CD4-positive, alpha-beta T cell treated with Interleukin-12 subunit alpha and Interleukin-12 subunit beta, for 1 hour (primary cell): ENCODE data around the gene PHC2.
A peak's percentile ranks its signal among the peaks of the same experiment; 100 is the strongest.

Source experiments
- DNase-seq: peaks from one replicate; pipeline ENCODE4 v3.0.0-alpha.2; 2020

The PHC2 gene

DNA sequence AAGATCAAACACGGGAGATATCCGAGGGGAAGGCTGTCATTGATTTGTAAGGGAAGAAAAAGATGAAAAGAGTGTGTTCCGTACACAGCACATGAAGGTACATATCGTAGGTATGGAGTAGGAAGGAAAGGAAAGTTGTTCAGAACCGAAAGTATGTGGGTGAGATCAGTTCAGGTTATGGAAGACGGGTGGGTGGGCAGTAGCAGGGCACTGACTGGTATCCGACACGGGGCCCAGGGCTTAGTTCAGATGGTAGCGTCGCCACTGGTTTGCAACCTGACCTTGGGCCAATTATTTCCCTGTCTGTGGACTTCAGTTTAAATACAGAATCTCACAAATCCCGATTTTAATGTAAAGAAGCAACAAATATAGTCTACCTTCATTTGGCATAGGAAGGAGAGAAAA lies 82.2 kb downstream of the PHC2 start:
- DNase-seq: peak; percentile 18

DNA sequence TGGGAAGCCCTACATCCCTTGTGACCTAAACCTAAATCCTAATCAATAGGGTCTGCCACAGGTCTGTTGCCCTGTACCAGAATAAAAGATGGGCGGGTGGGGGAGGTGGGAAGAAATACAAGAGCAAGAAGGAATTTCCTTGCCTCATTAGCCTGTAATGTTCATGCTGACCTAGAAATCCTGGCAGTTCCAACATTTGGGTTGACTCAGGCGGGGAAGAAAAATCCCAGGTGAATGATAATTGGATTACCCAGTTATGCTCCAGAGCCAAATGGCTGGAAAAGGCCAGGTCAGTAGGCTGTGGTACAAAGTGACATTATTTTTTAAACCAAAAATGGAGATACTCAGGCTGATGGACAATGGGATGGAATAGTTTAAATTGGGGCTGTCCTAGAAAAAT lies 82.7 kb downstream of the PHC2 start:
- no peak for DNase-seq

DNA sequence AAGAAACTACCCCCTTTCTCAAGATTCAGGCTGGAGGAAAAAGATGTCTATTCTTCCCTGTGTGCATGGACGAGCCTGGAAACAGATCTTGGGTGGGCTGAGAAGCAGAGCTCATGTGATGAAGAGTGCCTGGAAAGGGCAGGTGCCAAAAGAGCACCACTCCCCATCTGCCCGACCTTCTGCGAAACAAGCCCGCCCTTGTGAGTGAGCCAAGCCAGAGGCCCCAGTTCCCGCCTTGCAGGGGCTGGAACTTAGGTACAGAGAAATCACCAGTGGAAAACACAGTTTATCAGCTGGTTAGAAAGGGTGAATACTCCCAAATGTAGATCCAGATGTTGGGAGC lies 83.3 kb downstream of the PHC2 start:
- no peak for DNase-seq

DNA sequence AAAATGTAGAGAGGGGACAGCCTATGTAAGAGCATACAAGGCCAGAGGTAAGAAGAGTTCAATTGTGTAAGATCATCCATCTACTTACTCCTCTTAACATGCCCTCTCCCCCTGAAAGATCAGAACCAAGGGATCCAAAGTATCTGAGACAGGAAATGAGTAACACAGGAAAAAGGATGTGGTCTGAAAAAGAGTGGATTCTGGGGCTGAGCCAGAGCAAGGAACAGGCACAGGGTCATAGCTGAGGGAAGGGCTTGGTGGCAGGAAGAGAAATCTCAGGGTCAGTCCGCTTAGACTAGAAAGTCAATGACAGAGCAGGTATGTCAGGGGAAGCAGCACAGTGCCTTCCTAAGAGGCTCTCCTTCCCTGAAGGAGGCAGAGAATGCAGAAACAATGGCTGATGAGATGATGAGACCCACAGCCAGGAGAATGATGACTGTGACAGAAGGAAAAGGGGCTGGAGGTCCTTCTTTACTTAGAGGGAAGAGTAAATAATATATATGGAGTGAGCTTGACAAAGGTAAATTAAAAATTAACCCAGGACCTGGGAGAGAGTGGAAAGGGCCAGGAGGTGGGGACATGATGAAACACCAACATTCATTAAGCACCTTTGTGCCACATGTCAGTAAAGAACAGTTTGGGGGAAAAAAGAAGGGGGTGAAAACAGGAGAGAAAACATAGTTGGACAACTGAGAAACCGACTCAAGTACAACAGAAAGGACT lies 83.8 kb downstream of the PHC2 start:
- no peak for DNase-seq

DNA sequence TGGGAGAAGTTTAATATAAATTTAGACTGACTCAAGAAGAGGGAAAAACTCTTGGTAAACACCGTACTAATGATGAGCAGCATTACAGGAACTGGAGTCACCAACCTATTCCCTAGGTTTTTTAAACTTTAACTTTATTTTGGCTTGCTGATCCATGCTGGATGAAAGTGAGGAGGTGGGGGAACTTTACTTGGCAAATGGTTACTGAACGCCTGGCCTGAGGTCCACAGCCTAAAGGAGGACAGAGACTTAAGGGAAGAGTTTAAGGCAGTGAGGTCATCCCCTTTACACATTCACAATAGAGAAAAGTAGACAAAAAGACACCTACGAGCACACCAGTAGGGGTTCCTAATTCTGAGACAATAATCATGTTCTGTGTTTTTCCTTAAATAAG lies 84.4 kb downstream of the PHC2 start:
- DNase-seq: no peak

DNA sequence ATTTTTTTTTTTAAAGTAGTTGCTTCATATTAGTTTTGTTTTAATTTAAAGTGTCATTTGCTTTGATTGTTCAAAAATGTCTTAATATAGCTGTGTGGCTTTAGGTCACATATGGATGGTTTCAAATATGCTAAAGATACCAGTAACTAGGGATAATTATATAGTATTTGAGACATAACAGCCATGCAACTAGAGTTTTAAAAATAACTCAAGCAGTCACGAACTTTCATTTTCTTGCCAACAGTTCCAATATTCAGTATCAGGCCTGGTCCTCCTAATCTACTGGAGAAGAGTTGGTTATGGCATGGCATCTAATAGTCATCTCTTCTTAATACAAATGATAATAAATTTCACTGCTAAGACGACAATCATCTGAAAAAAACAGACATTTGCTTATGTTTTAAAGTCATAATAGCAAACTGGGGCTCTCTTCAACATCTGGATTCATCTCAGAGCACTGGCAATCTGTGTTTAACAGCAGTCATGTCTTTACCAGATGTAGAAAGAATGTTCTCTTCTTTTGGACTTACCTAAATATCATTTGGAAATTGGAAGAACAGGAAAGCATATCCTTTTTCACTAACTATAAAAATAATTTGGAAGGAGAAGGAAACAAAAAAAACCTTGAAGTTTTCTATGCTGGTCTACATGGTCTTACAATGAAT lies 85.9 kb downstream of the PHC2 start:
- no peak for DNase-seq

DNA sequence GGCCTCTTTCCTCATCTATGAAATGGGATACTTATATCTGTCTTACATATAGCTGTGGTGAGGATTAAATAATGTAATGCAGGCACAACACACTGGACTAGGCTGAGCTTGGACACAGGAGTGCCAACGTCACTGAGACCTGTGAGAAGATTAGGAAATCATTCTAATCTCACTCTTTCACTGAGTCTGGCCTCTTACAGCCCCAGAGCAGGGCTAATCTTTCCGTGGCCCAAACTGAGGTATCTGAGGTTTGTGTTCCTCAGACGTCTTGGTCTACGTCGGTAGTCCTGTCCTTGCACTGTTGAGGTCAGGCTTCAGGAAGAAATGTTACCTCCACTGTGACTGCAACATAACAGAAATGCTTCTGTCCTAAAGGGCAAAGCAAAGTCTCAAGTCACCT lies 87.4 kb downstream of the PHC2 start:
- DNase-seq: no peak

DNA sequence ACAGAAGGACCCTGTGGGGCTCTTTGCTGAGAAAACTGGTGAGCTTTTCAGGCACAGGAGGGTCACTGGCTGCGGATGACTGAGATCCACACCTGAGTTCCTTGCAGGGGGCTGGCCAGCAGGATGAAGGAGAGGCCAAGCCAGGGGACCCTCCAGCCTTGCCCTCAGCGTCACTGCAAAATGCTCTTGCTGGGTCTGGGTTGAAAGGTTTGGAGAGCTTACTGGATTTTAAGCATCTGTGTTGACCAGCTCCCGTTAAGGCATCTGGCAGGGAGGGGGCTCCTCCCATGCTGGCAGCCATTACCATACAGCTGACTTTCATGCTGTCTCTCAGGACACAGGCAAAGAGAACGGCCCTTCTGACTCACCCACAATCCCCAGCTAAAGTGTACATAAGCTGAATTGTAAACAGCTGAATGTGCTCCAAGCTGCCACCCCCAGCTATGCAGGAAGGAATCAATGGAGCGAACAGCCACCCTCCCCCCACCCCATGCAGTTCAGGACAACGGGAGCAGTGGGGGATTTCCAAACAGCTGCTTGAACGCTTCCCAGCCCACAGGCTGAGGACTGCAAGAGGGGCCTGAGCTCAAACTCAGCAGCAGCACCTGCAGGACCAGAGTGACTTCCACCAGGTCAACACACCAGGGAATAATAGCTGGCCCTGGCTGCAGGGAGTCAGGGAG lies 88.7 kb downstream of the PHC2 start:
- DNase-seq: no peak

DNA sequence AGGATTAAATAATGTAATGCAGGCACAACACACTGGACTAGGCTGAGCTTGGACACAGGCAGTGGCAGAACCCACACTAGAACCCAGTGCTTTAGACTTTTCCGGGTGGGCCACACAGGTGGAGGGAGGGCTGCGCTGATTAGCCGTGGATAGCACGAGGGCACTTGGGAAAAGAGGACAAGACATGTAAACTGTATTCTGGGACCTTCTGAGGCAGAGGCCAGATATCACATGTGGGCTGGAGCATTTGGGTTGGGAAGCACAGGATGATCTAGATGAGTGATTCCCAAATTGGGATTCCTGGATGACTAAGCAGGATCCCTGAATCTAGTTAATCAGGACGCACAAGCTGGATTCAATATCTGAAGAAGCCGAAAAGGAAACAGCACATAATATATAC lies 89.7 kb downstream of the PHC2 start:
- DNase-seq: no peak

DNA sequence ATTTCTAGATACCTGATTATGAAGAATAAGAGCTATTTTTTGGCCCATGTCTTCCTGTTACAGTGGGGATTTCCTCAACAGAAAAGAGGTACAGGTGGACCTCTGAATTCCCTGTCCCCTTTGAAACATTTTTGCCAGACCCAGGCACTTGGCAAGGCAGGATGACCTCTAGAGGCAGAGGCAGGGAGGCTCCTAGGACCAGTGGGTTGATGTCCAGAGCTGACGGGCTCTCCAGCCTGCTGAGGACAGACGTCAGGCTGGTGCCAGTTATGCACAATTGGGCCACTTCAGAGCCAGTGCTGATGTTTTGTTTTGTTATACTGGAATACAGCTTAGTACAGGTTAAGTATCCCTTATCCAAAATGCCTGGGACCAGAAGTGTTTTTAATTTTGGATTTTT lies 91.5 kb downstream of the PHC2 start:
- DNase-seq: no peak

DNA sequence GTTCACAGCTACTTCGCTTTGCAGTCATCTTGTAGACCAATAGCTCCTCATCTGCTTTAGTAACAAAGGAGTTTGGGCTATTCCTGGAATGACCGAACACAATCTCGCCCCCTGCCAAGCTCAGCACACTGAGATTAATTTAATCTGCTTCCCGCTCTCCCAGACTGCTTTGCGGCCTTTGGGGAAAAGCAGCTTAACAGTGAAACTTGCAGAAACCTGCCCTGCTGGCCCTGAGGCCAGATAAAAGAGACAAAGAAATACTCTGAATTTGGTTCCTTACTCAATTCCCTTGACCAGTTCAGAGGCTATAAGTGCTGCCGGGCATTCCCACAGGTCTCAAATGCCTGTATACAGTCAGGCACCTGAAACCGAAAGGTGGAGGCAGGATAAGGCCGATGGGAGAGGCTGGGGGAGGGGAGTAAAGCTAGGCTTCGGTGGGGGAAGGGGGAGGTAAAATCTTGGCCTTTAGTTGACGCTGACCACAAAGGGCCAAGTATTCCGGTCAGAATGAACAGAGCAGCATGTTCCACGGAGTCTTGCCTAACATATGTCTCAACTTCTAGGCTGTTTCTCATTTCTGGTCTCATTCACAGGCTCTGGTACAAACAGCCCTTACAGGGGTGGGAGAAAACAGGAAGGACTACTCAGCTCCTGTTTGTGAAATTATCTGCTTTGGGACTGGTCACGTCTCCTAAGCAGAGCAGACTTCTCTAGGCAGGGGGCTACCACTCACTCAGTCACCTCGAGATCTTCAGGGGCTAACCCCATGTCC lies 92.3 kb downstream of the PHC2 start:
- DNase-seq: no peak

DNA sequence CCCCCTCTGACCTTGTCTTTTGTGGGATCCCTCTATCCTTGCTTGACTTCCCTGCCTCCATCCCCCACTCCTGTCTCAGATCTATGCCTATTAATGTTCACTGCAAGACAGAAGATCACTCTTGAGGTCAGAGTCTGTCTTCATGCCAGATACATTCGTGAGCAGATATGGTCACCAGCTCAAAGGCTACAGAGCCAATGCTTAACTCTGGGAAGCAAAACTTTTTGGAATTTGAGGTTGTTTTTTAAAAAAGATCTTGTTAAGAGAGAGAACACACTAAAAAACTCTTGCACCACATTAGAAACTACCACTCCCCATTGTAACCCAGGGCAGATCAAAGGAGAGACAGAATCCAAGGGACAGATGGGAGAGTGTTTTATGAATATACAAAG lies 92.9 kb downstream of the PHC2 start:
- no peak for DNase-seq

DNA sequence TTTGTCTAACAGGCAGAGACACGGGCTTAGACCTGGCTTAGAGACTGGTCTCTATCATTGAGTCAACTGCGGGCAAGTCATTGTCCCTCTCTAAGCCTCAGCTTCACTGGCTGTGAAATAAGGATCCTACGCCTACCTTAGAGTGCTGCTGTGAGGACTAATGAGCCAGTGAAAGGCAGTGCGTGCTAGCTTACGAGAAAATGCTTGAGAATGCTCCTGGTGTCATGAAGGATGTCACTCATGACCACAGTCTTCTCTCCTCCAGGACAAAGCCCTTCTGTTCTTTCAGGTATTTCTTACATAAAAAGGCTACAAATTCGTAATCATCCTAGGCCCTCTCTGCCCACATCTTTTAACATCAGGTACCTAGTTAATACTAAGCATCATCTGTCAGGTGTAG lies 93.5 kb downstream of the PHC2 start:
- no peak for DNase-seq

DNA sequence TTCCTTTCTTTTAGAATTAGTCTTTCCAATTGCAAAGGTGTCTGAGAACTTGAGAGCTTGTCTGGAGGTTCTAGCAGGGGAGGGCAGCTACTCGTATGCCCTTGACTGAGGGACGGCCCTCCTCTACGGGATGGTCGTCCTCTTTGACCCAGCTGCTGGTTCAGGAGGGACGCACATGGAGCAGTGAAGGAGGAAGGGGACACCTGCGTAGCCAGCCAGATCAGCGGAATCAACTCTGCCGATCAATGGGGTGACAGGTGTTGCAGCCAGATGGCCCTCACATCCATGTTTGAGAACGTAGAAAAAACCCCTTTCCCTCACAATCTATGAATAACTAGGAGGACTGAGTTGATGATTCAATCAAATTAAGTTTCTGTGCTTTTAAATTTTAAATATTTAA lies 94.3 kb downstream of the PHC2 start:
- DNase-seq: no peak

DNA sequence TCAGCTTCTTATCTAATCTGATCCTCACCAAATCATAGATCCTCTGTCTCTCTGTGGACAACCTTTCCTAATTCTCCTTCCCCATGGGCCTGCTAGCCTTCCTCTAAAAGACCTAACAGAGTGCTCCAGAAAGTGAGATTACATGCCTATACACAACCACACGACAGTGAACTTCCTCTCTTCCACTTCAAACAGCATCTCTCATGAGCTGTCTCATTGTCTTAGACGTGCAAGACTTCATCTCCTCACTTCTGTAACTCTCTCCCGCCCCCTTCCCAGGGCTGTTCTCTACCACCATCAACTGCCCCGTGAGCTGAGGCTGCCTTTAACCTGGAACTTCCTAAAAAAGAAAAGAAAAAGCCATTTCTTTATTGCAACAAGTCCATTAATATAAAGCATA lies 95.9 kb downstream of the PHC2 start:
- DNase-seq: no peak

DNA sequence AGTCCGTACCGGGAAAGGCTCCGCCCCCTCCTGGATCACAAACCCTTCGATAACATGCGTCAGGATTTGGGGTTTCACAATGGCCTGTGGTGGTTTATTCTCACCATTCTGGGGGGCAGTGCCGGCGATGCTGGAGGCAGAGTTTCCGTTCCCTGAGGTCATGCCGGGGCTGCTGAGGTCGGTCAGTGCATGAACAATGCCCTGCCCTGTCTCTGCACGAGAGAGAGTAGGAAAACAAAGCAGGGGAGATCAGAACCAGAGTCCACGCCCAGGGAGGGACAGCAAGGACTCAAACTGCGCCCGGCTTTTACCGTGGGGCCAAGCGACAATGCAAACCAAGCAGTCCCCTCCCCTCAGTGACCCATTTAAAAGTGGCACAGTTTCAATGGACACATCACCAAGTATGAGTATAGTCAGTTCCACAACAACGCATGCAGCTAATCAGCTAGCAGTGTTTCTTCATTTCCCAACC lies 96.8 kb downstream of the PHC2 start:
- DNase-seq: no peak

DNA sequence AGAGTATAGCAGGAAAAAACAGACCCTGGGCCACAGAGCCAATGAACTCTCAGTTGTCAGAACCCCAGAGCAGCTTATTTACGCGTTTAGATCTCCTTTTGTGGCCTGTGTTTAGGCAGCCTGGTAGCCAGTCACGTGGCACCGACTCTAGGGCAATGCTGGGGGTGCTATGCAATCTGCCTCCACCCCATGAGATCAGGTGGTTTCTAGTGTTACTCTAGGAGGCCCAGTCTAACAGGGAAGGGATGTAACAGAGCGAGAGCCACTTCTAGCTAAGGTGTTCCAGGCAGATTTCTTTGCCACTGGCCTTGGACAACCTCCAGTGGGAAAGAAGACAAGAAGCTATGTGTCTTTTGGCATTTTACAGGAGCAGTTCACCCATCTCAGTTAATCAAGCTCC lies 98.0 kb downstream of the PHC2 start:
- DNase-seq: no peak

DNA sequence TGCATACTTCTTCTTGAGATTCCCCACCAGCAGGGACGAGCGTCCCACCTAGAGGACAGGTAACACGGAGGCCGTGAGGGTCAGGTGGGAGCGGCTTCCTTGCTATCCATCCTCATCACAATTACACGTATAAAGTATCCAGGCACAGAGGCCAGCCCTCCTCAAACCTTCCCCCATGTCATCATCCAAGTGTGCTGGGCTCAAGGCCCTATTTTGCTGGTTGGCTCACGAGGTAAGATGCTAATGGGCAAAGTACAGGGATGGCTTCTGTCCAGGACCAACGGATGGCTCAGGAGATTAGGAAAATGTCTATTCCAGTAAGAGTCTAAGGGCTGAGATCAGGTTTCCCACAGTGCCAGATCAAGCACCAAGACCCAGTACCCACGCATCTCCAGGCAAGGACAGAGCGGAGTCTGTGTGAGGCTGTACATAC lies 98.5 kb downstream of the PHC2 start:
- DNase-seq: no peak

DNA sequence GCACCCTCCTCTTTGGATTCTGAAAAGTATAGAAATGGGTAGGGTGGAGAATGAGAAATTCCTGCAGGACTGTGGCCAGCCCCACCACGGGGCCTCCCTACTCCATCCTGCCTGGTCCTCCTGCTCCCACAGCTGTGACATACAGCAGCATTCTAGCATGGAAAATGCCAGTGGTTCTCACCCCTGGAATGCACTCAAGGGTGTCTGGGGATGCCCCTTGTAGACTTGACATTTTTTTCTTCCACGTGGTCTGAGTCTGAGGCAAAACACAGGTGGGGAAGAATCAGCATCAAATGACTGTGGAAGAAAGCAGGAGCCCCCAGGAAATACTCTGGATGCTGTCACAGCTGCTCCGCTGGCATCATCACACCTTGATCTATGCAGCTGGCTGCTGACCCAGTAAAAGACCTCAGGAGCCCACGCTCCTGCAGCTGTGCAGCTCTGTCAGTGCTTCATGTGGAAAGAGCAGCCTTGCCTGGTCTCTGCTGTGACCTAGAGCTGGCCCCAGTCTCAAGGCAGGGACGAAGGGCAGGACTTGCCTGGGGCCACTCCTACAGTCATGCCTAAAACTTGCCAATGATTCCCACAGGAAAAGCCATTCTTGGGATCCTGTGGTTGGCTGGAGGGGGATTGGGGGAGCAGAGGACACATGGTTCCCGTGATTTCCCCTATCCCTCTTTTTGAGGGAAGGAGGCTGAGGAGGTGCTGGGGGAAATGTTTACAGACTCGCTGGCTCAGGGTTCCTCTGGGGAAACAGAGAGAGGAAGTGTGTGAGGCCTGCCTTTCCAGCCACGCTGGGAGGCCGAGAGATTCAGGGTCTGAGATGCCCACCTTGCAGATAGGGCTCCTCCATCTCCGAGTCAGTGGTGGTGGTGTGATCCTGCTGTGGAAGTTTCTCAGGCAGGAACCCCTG lies 99.2 kb downstream of the PHC2 start:
- DNase-seq: no peak

DNA sequence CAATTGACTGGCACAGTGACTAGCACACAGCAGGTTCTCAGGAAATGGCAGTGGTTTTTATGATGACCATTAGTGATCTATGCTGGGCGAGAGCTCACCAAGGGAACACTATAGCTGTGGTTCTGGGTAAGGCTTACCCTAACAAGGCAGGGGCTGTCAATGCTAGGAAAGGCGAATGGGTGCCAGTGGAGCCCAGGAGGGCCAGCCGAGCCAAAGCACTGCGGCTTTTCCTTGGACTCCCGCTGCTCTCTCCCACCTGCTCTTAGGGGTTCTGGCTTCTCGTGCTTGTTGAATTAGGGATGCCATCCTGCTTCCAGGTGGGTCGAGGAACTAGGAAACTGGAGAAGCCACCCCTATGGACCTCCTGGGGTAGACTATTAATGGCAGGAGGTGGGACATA lies 100.0 kb downstream of the PHC2 start:
- DNase-seq: no peak

DNA sequence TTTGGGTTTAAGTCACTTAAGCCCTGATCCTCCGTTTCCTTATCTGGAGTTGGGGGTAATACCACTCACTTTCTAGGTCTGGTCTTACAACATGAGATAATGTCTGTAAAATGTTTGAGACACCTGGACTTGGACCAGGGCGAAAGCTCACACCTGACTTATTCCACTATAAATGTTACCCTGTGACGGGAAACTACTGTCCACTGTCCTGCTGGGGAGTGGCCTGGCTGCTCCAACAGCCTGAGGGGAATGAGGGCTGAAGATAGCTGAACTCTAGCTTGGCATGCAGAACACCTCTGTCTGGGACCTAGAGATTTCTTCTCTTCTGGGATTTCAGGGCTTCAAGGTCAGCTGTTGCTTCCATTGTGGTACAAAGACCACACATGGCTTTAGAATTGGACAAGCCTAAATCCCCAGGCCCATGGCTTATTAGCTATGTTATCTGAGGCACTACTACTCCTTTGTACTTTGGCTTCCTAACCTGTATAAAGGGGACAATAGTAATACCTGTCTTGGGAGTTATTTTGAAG lies 100.5 kb downstream of the PHC2 start:
- DNase-seq: no peak

DNA sequence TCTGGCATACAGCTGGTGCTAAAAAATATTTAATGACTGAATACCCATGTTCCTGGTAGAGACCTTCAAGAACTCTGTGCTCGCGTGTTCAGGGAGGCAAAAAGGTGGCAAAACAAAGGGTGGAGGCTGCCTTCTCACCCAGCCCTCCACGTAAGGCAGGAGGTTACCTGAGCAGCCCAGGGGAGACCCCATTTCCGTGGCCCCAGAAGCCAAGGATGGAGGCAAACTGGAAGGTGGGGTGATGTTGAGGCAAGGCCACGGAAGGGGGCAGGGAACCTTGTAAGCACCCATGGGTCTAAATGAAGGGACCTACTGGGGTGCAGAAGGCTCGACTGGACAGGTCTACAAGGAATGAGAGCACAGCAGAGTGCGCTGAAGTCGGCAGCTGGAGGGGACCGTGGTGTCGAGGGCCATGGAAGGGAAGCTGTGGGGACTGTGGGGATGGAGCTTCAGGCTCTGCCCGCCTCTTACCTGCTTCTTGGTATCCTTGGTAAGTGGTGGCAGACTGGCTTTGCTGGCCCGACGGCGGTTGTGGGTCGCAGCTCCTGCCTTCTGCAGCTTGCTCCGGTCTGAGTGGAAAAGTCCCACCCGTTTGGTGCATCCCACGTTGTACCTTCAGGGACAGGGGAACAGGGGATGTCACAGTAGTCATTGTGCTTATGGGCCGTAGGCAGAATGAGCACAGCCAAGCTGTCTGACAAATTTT lies 101.1 kb downstream of the PHC2 start:
- no peak for DNase-seq
